Measurements from ENCODE around the gene ZNF207. TPM values are rescaled to one million over a fixed set of nuclear protein-coding genes. Genes with fewer than 3 reads are reported as not detected.
"Not testable (repeated sequence)": the region's sequence is repeated elsewhere in the genome, so short reads cannot be mapped to it uniquely, and the experiment has no call there.

Gene ZNF207
- total RNA-seq, 2 donors from 2014 or later = 240 to 254 TPM

GRCh38 chr17:32388613-32389459 lies 38.9 kb downstream of the ZNF207 start:
- ATAC-seq (replicated peaks) = no peak
- Mint-ChIP-seq H3K36me3 (ENCODE audit: low read depth) (peaks cover 20% of the 10 kb centered on the region), H3K27ac (no peak overlapping the region), H3K9me3 (no peaks in the 10 kb centered on the region), H3K4me3 (no peak overlapping the region), H3K27me3 (no peaks in the 10 kb centered on the region), H3K4me1 (peaks cover 7% of the 10 kb centered on the region)

DNA sequence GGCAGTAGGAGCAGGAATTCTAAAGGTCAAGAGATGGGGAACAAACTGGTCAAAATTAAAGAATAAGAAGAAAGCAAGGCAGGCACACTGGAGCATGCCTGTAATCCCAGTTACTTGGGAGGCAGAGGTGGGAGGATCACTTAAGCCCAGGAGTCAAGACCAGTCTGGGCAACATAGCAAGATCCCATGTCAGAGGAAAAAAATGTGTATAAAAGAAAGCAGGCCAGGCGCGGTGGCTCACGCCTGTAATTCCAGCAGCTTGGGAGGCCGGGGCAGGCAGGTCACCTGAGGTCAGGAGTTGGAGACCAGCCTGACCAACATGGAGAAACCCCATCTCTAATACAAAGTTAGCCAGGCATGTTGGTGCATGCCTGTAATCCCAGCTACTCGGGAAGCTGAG lies 43.9 kb downstream of the ZNF207 start:
- no peak for ATAC-seq (replicated peaks)
- Mint-ChIP-seq H3K27me3 (no peaks in the 10 kb centered on the region), H3K27ac (no peak overlapping the region), H3K4me1 (peaks cover 4% of the 10 kb centered on the region), H3K9me3 (no peaks in the 10 kb centered on the region), H3K4me3 (no peak overlapping the region), H3K36me3 (ENCODE audit: low read depth) (peaks cover 19% of the 10 kb centered on the region)

GRCh38 chr17:32396343-32396742 lies 46.4 kb downstream of the ZNF207 start:
- no peak overlapping the region for H3K4me3 Mint-ChIP-seq
- H3K4me1 Mint-ChIP-seq = peaks cover 4% of the 10 kb centered on the region
- H3K27ac Mint-ChIP-seq = peak overlapping the region; percentile 62
- no peak for ATAC-seq (replicated peaks)
- H3K27me3 Mint-ChIP-seq = no peaks in the 10 kb centered on the region
- H3K9me3 Mint-ChIP-seq = no peaks in the 10 kb centered on the region
- H3K36me3 Mint-ChIP-seq (ENCODE audit: low read depth) = peaks cover 14% of the 10 kb centered on the region

- peaks cover 9% of the 10 kb centered on the region for H3K36me3 Mint-ChIP-seq (ENCODE audit: low read depth)
- no peaks in the 10 kb centered on the region for H3K9me3 Mint-ChIP-seq
- no peak overlapping the region for H3K27ac Mint-ChIP-seq
- H3K4me3 Mint-ChIP-seq = no peak overlapping the region
- ATAC-seq (replicated peaks) = no peak
- H3K27me3 Mint-ChIP-seq = no peaks in the 10 kb centered on the region
- peaks cover 4% of the 10 kb centered on the region for H3K4me1 Mint-ChIP-seq
Measured at GRCh38 chr17:32398946-32399345, 49.0 kb downstream of the ZNF207 start.

DNA sequence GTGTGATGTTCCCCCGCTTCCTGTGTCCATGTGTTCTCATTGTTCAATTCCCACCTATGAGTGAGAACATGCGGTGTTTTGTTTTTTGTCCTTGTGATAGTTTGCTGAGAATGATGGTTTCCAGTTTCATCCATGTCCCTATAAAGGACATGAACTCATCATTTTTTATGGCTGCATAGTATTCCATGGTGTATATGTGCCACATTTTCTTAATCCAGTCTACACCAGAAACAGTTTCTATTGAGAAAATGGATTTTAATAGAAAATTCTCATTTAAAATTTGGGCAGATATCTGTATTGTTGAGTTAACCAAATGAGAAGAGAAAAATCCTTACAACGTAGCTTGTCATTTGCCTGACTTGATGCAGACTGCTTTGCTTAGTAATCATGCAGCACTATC lies 60.1 kb downstream of the ZNF207 start:
- H3K27me3 Mint-ChIP-seq; H3K36me3 Mint-ChIP-seq (ENCODE audit: low read depth); H3K4me1 Mint-ChIP-seq; H3K9me3 Mint-ChIP-seq; H3K27ac Mint-ChIP-seq; H3K4me3 Mint-ChIP-seq; ATAC-seq (replicated peaks): not testable (repeated sequence)

DNA sequence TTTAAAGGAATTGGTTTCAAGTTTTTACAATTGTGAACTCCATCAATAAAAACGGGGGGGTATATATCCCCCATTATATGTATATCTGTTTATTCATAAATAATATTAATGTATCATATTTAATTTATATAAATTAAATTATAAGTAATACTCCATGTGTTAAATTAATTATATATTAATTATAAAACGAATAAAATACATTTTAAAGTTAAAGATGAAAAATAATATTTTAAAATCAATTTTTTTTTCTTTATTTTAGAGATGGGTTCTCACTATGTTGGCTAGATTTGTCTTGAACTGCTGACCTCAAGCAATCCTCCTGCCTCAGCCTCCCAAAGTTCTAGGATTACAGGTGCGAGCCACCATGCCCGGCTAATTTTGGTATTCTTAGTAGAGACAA lies 76.9 kb downstream of the ZNF207 start:
- Mint-ChIP-seq H3K4me1 (no peaks in the 10 kb centered on the region), H3K9me3 (peaks cover 3% of the 10 kb centered on the region), H3K27me3 (no peaks in the 10 kb centered on the region), H3K36me3 (ENCODE audit: low read depth) (peaks cover 5% of the 10 kb centered on the region), H3K27ac (no peak overlapping the region), H3K4me3 (no peak overlapping the region)
- ATAC-seq (replicated peaks) = no peak

GRCh38 chr17:32429598-32429997 lies 79.6 kb downstream of the ZNF207 start:
- Mint-ChIP-seq H3K27ac (no peak overlapping the region), H3K36me3 (ENCODE audit: low read depth) (peaks cover 5% of the 10 kb centered on the region), H3K27me3 (no peaks in the 10 kb centered on the region), H3K9me3 (peaks cover 3% of the 10 kb centered on the region), H3K4me3 (no peak overlapping the region), H3K4me1 (no peaks in the 10 kb centered on the region)
- ATAC-seq (replicated peaks) = no peak

Other genes starting within 250 kb of the ZNF207 start
- gene RHOT1, start 207.7 kb upstream of the ZNF207 start, total RNA-seq = 10 to 100 TPM; 19.5 to 26.2 TPM
- gene RHBDL3, start 84.3 kb upstream of the ZNF207 start, total RNA-seq = under 1 TPM in 1 of 2 donors, not detected in 1; 0.13 TPM
- gene C17orf75, start 8.0 kb upstream of the ZNF207 start, total RNA-seq = 10 to 100 TPM; 12.1 to 14.8 TPM
- 100 to 1,000 TPM; 108 to 161 TPM for gene PSMD11, start 94.4 kb downstream of the ZNF207 start, total RNA-seq
- gene CDK5R1, start 136.8 kb downstream of the ZNF207 start, total RNA-seq = 10 to 100 TPM in 1 of 2 donors, 1 to 10 TPM in 1; 3.6 to 13.0 TPM